H7 (cell line): ENCODE results near the gene AKAP4. TPM values are rescaled to one million over a fixed set of nuclear protein-coding genes. Genes with fewer than 3 reads are reported as not detected.

Experiments used
- DNase-seq: peaks from one replicate; pipeline ENCODE4 v3.0.0; 2012
- H3K27me3 ChIP-seq: 2 replicates; pipeline ENCODE4 v1.6.0; 2011; ENCODE audit warnings: mild to moderate bottlenecking, low read length; ENCODE audit not compliant: control insufficient read depth, insufficient read depth
- H3K36me3 ChIP-seq: replicated peaks from 2 replicates; pipeline ENCODE4 v1.5.1; 2011; ENCODE audit warnings: low read length; ENCODE audit not compliant: control insufficient read depth, insufficient read depth
- H3K4me3 ChIP-seq: 2 replicates; pipeline ENCODE4 v1.5.1; 2011; ENCODE audit warnings: low read depth, mild to moderate bottlenecking, control low read depth, low read length, moderate library complexity; ENCODE audit not compliant: insufficient read depth
- total RNA-seq: library from RNA; depleted of rRNA; stranded (reverse); fragments of >200 nt; shearing (Covaris generic); gene quantifications from 2 replicates; pipeline ENCODE4 v1.2.3, GENCODE V29; 2014; rRNA removed

Gene AKAP4
- total RNA-seq, result not detected in 2 replicates

- Histone ChIP-seq H3K27me3 (no peaks in the 10 kb centered on the region), H3K36me3 (no peaks in the 10 kb centered on the region), H3K4me3 (no peak within 1 kb of the TSS)
- DNase-seq, result no peak
These were observed at the start of gene AKAP4 for GRCh38 chrX:50200907-50201306. Gene AKAP4 (minus strand): TSS chrX:50201007. CDS start chrX:50200889, 118 bp downstream.

GRCh38 chrX:50211510-50211909 is 10.7 kb upstream of the AKAP4 start:
- Histone ChIP-seq H3K4me3 (no peak overlapping the region), H3K27me3 (no peaks in the 10 kb centered on the region), H3K36me3 (no peaks in the 10 kb centered on the region)
- peak; percentile 8 for DNase-seq

GRCh38 chrX:50206753-50207152 is 5.9 kb upstream of the AKAP4 start:
- DNase-seq, result no peak
- H3K4me3 ChIP-seq, result no peak overlapping the region
- H3K36me3 ChIP-seq, result no peaks in the 10 kb centered on the region
- H3K27me3 ChIP-seq, result no peaks in the 10 kb centered on the region

GRCh38 chrX:50204364-50204899 is 3.6 kb upstream of the AKAP4 start, which contains the start of gene CCNB3:
Gene CCNB3 (plus strand): TSS chrX:50204765. CDS start chrX:50285164, 80,399 bp downstream.
- no peak within 1 kb of the TSS; the same call in 1 of the 2 replicates for H3K4me3 ChIP-seq
- DNase-seq, result peak; percentile 67
- no peaks in the 10 kb centered on the region for H3K36me3 ChIP-seq
- H3K27me3 ChIP-seq, result no peaks in the 10 kb centered on the region

- no peak overlapping the region for H3K4me3 ChIP-seq
- no peaks in the 10 kb centered on the region for H3K27me3 ChIP-seq
- DNase-seq, result no peak
- H3K36me3 ChIP-seq, result no peaks in the 10 kb centered on the region
These were observed 1.7 kb upstream of the AKAP4 start for GRCh38 chrX:50202539-50202938.

- Histone ChIP-seq H3K4me3 (no peak overlapping the region), H3K36me3 (no peaks in the 10 kb centered on the region), H3K27me3 (no peaks in the 10 kb centered on the region)
- no peak for DNase-seq
These were observed 2.5 kb downstream of the AKAP4 start for GRCh38 chrX:50198348-50198747.

- no peak for DNase-seq
- no peaks in the 10 kb centered on the region for H3K27me3 ChIP-seq
These were observed 11.8 kb downstream of the AKAP4 start for GRCh38 chrX:50188859-50189600.

GRCh38 chrX:50183891-50184290 is 16.9 kb downstream of the AKAP4 start:
- no peak for DNase-seq
- Histone ChIP-seq H3K36me3 (no peaks in the 10 kb centered on the region), H3K27me3 (no peaks in the 10 kb centered on the region; the same call in 1 of the 2 replicates), H3K4me3 (no peak overlapping the region)

More at GRCh38 chrX:50188859-50189600, 11.8 kb downstream of the AKAP4 start:
- Histone ChIP-seq H3K36me3 (no peaks in the 10 kb centered on the region), H3K4me3 (no peak overlapping the region)

- Histone ChIP-seq H3K36me3 (no peaks in the 10 kb centered on the region), H3K27me3 (no peaks in the 10 kb centered on the region; the same call in 1 of the 2 replicates), H3K4me3 (no peak overlapping the region)
- DNase-seq, result peak; percentile 20
These were observed 20.5 kb downstream of the AKAP4 start for GRCh38 chrX:50180073-50180940.

- no peak overlapping the region for H3K4me3 ChIP-seq
- H3K36me3 ChIP-seq, result no peaks in the 10 kb centered on the region
These were observed 31.1 kb downstream of the AKAP4 start for GRCh38 chrX:50169717-50170116.

GRCh38 chrX:50168241-50168687 is 32.5 kb downstream of the AKAP4 start:
- no peak for DNase-seq
- Histone ChIP-seq H3K36me3 (no peaks in the 10 kb centered on the region), H3K27me3 (no peaks in the 10 kb centered on the region), H3K4me3 (no peak overlapping the region)

More at GRCh38 chrX:50169717-50170116, 31.1 kb downstream of the AKAP4 start:
- no peaks in the 10 kb centered on the region for H3K27me3 ChIP-seq
- DNase-seq, result no peak

GRCh38 chrX:50167366-50167765 is 33.4 kb downstream of the AKAP4 start:
- no peak for DNase-seq
- Histone ChIP-seq H3K27me3 (no peaks in the 10 kb centered on the region), H3K4me3 (no peak overlapping the region), H3K36me3 (no peaks in the 10 kb centered on the region)

- H3K4me3 ChIP-seq, result no peak overlapping the region
These were observed 35.1 kb downstream of the AKAP4 start for GRCh38 chrX:50165727-50166126.

GRCh38 chrX:50161127-50161526 is 39.7 kb downstream of the AKAP4 start:
- Histone ChIP-seq H3K27me3 (no peaks in the 10 kb centered on the region), H3K36me3 (no peaks in the 10 kb centered on the region), H3K4me3 (no peak overlapping the region)
- no peak for DNase-seq

More at GRCh38 chrX:50165727-50166126, 35.1 kb downstream of the AKAP4 start:
- DNase-seq, result no peak
- no peaks in the 10 kb centered on the region for H3K36me3 ChIP-seq
- H3K27me3 ChIP-seq, result no peaks in the 10 kb centered on the region
